LHCN-M2 (cell line): Measurements from ENCODE around the gene LAMA3. TPM values are rescaled to one million over a fixed set of nuclear protein-coding genes. Genes with fewer than 3 reads are reported as not detected.
A peak's percentile ranks its signal among the peaks of the same experiment; 100 is the strongest.

Source experiments
- DNase-seq: peaks from one replicate; pipeline ENCODE4 v3.0.0-alpha.2; 2012; ENCODE audit warnings: low read depth
- total RNA-seq: library from RNA; depleted of rRNA; stranded (reverse); fragments of >200 nt; gene quantifications from 2 replicates; pipeline ENCODE4 v1.2.3, GENCODE V29; 2014

LAMA3 gene
- total RNA-seq, 1 experiment from 2014 or later: 4.2 TPM

DNA sequence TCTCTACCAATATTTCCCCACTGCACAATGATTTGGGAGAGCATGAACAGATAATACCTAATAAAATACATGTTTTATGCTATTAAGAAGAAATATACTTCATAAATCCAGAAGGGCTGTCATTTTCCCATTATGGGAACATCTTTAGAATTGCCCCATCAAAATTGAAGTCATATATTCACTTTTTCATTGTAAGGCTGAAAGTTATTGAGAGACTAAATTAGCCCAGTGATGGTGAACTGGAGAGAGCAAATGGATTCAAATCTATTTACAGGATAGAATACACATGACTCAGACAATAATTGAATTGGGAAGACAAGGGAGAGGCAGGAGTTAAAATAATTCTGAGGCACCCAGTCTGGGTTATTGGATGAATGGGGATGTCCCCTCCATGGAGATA, 245.6 kb downstream of the LAMA3 start:
- DNase-seq: no peak

DNA sequence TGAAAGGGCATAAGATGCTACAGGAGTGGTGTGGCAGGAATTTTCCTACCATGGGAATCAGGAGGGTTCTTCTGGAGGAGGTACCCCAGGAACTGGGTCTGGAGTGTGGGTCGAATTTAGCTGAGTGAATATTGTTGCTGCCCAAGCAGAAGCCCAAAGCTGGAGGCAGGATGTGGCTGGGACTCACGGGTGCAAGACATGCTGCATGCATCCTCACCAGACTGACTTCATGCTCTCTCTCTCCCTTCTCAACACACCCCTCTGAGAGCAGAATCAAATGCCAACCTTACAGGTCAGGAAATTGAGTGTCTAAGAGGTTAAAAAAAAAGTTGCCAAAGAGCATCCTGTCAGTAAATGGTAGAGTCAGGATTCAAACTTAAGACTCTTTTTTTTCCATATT, 246.6 kb downstream of the LAMA3 start:
- DNase-seq: no peak

DNA sequence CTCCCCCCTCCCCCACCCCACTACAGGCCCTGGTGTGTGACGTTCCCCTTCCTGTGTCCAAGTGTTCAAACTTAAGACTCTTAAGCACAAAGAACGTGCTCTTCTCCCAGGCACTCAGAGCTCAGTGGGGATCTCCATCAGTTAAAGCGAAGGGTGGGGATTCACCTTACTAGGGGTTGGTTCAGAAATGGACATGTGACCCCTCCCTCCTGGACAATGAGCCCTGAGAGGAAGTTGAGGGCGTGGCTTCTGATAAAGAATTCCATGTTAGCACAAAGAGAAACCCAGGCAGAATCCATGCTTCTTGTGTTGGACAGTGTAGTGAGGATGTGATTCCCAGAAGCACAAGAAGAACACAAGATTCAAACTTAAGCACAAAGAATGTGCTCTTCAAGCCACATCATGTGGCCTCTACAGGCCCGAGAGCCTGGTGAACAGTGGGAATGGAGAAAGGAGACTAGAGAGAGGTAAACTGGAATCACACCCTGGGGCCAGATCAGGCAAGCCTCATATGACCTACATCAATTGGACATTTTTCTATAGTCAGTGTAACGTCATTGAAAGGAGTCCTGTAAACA, 247.2 kb downstream of the LAMA3 start:
- DNase-seq: no peak

DNA sequence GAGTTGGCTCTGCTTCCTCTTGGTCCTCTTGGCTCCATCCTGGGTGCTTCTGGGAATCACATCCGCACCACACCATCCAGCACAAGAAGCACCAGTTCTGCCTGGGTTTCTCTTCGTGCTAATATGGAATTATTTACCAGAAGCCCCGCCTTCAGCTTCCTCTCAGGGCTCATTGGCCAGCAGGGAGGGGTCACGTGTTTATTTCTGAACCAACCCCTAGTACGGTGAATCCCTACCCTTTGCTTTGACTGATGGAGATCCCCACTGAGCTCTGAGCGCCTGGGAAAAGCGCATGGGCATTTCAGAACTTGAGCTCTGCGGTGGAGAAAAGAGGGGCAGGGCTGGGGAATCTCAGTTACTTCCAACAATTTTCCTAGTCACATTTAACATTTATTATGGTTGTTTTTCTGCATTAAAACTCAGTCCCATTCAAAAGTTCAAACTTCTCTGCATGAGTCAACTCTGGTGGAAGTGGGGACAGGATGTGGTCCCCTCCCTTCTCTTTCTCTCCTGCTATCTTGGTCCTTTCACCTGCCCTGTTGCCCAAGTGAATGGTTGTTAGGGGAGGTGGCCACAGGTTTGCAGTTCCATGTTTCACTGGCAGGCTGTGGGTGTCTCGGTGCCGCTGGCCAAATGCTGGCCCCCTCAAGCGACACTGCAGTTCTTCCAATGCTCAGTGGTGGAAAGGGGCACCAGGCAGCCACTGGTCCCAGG, 248.9 kb downstream of the LAMA3 start:
- DNase-seq: no peak

DNA sequence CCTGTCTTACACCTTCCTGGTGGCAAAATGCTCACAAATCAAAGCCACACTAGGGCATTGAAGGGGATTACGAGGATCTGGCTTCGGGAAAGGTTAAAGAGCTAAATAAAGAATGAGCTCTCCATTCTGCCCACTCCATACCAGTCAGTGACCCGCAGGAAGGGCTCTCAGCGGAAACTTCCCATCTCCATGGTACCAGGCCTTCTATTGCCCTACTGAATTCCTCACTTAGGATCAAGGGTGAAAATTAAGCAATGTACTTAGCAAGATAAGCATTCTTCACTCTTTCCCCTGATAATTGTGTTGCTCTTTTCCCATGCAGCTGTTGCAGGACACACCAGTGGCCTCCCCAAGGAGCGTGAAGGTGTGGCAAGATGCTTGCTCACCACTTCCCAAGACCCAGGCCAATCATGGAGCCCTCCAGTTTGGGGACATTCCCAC, 249.7 kb downstream of the LAMA3 start:
- peak; percentile 19 for DNase-seq

DNA sequence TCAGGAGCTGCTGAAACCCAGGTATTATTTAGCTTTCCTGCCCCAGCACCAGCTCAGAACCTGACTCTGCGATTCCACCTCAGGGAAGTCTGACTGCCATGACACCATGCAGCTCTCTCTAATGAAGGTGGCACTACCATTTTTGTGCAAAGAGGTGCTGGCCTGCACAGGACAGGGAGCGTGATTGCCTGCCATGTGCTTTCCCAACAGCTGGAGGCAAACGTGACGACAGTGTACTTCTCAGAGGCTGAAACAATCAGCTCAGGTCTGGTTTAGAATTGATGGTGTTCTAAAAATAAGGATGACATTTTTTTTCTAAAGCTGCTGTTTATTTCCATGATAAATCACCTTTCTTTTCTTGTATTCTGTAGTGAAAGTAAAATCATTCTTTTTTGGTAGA, 250.1 kb downstream of the LAMA3 start:
- no peak for DNase-seq

DNA sequence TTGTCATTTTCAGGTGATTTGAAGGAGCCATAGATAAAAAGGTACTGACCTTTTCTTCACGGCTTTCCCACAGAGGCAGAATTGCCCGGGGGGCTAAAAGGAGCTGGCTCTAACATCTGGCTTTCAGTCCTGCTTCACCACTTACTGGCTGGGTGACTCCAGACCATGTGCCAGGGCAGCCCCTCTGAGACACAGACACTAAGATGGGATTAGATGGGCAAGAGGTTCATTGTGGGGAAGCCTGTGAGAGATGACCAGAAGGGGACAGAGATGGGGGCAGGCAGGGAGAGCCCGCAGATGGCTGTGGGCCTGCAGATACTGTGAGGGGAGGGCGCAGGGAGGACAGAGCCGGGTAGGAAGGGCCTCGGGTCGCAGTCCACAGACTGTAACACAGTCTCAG, 250.6 kb downstream of the LAMA3 start:
- no peak for DNase-seq

DNA sequence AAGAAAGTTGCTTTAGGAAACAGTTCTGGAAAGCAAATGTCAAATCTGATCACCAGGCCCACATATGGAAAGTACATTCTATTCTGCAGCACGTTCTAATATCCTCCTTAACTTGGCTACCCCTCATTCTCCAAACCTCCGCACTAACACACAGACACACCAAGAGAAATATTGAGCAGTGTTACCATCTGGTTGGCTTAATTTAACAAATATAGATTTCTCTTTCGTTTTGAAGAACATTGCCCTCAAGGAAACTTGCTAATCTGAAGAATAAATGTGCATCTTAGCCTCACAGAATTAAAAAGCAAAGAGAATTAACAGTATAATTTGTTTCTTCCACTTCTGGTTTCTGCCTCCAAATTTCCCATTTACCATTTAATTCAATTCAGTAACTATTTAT, 252.5 kb downstream of the LAMA3 start:
- DNase-seq: no peak

DNA sequence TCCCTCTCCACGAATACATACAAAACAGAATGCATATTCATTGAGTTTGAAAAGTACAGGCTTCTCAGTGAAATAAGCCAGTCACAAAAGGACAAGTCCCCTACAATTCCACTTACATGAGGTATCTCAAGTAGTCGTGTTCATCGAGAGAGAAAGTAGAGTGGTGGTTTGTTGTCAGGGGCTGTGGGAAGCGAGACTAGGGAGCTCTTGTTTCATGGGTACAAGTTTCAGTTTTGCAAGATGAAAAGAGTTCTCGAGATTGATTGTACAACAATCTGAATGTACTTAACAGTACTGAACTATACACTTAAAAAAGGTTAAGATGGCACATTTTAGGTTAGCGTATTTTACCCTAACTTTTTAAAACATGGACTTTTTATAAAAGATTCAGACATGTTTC, 253.9 kb downstream of the LAMA3 start:
- no peak for DNase-seq

DNA sequence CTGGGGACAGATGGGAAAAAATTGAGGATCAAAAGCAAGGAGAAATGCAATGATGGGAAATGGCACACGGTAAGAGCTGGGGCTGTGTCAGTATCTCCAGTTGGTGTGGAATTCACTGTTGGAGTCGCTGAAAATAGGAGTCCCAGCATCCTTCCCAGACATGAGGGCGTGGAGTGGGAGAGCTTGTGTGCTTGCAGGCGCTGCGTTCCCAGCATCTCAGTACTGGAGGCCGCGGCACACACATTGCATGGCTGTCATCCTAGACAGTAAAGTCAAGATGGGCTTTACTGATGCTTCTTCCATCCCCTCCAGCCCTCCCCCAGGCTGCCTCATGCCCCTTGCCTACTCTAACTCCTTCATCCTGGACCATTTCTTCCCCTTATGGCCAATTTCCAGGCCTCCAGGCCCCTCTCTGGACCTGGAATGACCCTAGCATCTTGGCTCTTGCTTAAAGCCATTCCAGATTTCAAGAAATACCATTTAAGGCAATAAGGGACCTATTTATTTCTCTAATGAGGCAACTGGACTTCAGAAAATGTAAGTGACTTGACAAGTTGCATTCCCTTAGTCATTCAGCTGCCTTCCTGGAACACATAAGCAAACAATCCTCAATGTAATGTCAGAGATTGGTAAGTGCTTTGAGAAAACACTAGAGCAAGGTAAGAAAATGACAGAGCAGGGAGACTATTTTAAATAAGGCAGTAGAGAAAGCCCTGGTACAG, 254.8 kb downstream of the LAMA3 start:
- peak; percentile 14 for DNase-seq

DNA sequence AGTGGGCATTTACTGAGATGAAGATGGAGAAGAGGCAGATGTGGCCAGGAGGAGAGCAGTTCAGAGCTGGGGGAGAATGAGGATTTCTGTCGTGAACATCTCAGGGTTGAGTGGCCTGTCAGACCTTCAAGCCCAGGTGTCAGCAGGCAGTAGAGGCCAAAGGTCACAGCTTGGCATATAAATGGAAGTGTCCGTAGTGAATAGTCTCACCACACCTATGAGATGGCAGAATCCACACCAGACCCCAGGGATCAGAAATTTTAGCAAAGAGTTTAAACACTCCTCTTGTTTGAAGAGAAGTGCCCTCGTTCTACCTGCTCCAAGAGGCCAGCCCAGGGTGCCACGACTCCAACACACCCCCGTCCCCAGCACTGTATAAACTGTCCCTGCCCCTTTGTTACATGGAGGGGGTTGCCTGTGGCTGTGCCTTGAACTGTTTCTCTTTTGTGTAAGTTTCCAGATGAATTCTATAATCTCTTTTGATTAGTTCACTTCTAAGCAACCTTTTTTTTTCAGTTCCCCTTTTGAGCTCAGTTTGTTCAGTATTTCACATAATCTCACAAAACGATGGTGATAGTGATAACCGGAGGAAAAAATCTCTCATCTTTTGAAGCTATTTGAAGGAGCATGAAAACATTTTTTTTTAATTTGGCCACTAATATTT, 256.3 kb downstream of the LAMA3 start:
- no peak for DNase-seq

DNA sequence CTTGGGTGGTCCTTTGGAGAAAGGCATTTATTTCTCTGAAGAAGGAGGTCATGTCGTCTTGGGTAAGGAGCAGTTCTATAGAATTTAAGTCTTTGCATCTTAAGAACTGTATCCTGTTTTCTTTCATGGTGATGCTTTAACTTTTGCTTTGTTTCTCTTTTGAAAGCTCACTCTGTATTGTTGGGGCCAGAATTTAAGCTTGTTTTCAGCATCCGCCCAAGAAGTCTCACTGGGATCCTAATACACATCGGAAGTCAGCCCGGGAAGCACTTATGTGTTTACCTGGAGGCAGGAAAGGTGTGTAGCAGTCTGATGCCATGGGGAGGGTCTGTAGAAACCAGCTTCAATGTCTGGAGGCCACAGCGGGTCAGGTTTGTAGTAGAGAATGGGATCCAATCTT, 260.6 kb downstream of the LAMA3 start:
- no peak for DNase-seq

DNA sequence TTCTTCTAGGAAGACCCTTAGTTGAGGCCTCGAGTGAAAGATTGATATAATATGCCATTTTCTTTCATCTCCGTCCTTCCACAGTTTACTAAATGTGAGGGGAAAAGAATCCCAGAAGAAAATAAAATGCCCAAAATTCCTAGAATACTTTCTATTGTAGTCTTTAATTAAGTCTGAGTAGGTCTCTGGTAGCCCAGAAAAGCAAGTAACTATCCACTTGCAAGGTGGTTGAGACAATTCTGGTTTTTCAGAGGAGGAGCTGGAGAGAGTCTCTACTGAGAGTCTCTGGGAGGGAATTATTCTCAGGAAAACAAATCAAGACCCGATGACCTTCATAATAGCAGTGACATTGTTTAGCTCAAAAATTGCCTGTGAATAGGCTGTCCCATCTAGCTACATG, 261.4 kb downstream of the LAMA3 start:
- DNase-seq: no peak

DNA sequence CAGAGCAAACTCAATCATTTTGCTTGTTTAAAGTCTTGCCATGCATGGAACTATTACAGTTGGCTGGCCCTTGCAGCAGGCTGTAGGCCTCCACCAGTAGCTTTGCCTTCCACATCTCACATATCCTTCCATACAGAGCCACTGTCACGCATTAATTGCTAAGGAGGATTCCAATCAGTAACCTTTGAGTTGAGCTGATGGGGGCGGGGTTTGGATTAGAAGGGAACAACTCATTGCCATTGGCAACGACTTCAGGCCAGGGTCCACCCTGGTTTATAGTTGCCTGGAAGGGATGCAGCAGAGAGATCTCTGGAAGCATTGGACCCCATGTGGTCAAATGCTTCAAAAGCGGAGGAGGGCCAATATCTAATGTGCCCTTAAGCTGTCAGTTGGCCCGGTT, 262.0 kb downstream of the LAMA3 start:
- no peak for DNase-seq

DNA sequence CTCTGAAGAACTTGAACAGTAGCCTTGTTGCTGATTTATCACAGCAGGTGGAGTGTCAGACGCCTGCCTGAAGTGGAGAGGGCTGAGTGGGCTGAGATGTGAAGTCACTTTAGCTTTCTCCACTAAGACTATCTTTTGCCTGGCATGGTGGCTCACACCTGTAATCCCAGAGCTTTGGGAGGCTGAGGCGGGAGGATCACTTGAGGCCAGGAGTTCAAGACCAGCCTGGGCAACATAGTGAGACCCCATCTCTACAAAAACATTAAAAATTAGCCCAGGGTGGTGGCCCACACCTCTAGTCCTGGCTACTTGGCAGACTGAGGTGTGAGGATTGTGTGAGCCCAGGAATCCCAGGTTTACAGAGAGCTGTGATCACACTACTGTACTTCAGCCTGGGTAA, 264.7 kb downstream of the LAMA3 start:
- DNase-seq: no peak

DNA sequence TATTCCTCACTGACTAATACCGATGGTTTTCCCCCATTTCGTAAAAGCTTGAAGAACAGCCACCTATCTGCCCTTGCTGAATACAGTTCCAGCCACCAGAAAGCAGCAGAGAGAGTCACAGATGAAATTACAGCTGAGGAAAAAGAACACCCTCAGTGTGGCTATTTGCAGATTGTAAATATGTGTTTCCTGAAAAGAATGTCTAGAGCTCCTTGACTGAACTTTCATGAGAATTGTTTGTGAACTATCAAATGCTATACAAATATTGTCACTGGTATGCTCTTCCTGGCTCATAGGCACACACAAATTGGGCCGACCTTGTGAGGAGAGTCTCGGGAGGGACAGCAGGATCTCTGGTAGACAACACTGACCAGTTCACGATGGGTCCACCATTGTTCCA, 267.2 kb downstream of the LAMA3 start:
- no peak for DNase-seq

DNA sequence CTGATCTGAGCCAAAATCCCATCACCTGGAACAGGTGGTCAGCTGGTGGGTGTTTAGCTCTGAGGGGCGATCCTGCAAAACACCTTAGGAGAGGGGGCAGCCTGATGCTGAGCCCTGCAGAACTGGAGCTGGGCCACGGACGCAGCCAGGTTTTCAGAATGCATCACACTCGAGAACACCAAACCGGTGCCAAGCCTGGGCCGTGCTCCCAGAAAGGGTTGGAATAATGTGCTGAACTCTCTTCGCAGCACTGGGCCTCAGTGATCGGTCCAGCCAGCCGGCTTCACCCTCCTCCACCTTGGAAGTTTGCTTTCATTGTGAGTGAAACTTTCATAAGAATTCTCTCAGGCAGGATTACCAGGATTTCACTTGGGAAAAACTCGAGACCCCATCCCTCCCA, 268.8 kb downstream of the LAMA3 start:
- no peak for DNase-seq

DNA sequence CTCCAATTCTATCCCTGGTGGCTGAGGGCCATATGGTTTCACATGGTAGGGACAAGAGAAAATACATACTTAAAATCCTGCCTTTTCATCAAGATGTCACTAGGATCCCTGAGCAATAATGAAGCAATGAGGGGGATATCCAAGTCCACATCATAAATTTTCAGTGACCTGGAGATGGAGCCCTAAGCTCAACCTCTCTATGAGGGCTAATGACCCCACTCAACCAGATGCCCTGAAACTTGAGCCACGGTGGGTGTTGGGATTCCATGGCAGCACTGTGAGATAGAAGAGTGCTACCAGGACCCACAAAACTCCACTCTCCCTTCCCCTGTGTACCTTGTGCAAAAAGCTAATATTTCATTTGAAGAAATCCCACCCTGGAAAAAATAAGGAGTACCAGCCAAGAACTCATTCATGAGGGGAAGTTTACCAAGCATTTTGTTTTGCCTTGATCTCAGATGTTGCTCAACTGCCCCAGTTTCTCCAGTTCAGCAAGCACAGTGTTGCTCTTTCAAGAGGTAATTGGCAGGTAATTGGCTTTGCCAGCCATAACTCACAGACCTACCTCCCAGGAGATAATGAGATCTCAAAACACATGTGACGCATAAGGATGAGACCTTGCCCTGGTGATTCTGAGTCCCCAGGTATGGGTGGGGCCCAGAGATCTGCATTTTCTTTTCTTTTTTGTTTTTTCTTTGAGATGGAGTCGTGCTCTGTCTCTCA, 274.4 kb downstream of the LAMA3 start:
- no peak for DNase-seq

DNA sequence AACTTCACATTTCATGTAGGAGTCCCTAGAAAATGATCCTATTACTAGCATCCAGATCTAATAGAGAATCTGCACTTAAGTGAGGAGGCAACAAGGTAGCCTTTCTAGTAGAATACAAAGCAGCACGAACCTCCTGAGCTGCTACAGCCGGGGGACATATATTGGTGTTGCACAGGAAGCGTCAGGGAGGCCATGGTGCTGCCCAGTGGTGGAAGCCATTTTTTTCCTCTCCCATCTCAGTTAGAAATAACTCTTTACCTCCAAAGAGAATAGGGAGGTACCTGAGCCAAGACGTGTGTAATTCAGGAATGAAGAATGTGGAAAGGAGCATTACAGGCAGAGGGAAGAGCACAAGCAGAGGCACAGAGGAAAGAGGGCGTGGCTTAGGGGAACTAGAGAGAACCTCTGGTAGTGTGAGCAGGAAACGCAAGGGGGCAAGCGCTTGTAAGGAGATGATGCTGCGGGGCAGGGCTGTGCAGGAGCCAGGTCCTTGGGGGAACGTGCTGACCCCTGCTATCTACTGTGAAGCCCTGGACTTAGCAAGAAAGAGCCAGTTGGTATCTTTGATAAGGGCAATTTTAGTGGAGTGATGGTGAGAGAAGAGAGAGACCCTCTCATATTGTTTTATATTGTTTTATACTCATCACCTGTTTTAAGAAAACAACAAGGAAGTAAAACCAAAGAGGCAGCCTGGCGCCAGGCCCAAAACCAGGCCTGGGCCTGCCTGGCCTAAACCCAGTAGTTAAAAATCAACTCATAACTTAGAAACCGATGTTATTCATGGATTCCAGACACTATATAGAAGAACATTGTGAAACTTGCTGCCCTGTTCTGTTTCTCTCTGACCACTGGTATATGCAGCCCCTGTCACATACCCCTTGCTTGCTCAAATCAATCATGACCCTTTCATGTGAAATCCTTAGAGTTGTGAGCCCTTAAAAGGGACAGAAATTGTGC, 275.3 kb downstream of the LAMA3 start:
- no peak for DNase-seq

DNA sequence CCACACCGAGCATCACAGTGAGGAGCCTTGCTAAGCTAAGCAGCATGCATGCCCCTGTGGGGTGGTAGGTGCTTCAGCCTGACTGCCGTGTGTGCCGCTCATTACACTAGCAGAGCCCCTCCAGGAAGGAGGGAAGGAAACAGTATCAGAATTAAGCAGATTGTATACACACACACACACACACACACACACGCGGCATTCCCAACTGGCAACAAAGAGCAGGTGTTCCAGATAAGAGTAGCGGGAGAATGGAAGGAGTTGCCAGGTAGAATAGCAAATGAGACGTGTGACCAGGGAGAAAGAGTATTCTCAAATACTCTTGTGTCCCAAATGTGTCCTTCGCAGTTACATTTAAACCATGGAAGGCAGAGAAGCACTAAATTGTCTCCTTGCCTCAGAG, 277.7 kb downstream of the LAMA3 start:
- no peak for DNase-seq
